NCI-H1436 (cell line): ENCODE measurements around the gene ESR2.
"Not testable (repeated sequence)": the region's sequence is repeated elsewhere in the genome, so short reads cannot be mapped to it uniquely, and the experiment has no call there.

Experiments used
- DNase-seq: peaks from one replicate; lab custom pipeline; 2025; lab: John Stamatoyannopoulos, UW

ESR2 gene

GRCh38 chr14:64126548-64126947, 167.6 kb downstream of the ESR2 start:
- DNase-seq = no peak

GRCh38 chr14:64125270-64125669, 168.9 kb downstream of the ESR2 start:
- no peak for DNase-seq

- no peak for DNase-seq
Observed at GRCh38 chr14:64123241-64123822, 170.8 kb downstream of the ESR2 start.

GRCh38 chr14:64119980-64120379, 174.2 kb downstream of the ESR2 start:
- no peak for DNase-seq

- DNase-seq = no peak
Observed at GRCh38 chr14:64119500-64119899, 174.7 kb downstream of the ESR2 start.

- no peak for DNase-seq
Observed at GRCh38 chr14:64118892-64119291, 175.3 kb downstream of the ESR2 start.

- DNase-seq = not testable (repeated sequence)
Observed at GRCh38 chr14:64118403-64118742, 175.8 kb downstream of the ESR2 start.

GRCh38 chr14:64117671-64118402, 176.3 kb downstream of the ESR2 start:
- no peak for DNase-seq

- DNase-seq = no peak
Observed at GRCh38 chr14:64115401-64115800, 178.8 kb downstream of the ESR2 start.

GRCh38 chr14:64114796-64115195, 179.4 kb downstream of the ESR2 start:
- DNase-seq = no peak

GRCh38 chr14:64114166-64114565, 180.0 kb downstream of the ESR2 start:
- no peak for DNase-seq

GRCh38 chr14:64112867-64113678, 181.1 kb downstream of the ESR2 start:
- peak; percentile 52 for DNase-seq

GRCh38 chr14:64110802-64111201, 183.4 kb downstream of the ESR2 start:
- no peak for DNase-seq

- DNase-seq = no peak
Observed at GRCh38 chr14:64109819-64110554, 184.2 kb downstream of the ESR2 start.

GRCh38 chr14:64107438-64107837, 186.7 kb downstream of the ESR2 start:
- no peak for DNase-seq

GRCh38 chr14:64098120-64098519, 196.1 kb downstream of the ESR2 start:
- DNase-seq = no peak

GRCh38 chr14:64095620-64096019, 198.6 kb downstream of the ESR2 start:
- no peak for DNase-seq

GRCh38 chr14:64092940-64093339, 201.2 kb downstream of the ESR2 start:
- no peak for DNase-seq

- DNase-seq = no peak
Observed at GRCh38 chr14:64092338-64092737, 201.8 kb downstream of the ESR2 start.

- DNase-seq = no peak
Observed at GRCh38 chr14:64091217-64091616, 203.0 kb downstream of the ESR2 start.

GRCh38 chr14:64089920-64090319, 204.3 kb downstream of the ESR2 start:
- DNase-seq = no peak

GRCh38 chr14:64088647-64088964, 205.6 kb downstream of the ESR2 start:
- DNase-seq = no peak

GRCh38 chr14:64082837-64083236, 211.3 kb downstream of the ESR2 start:
- DNase-seq = no peak
